ENCODE measurements around the gene B3GNT2.

DNA sequence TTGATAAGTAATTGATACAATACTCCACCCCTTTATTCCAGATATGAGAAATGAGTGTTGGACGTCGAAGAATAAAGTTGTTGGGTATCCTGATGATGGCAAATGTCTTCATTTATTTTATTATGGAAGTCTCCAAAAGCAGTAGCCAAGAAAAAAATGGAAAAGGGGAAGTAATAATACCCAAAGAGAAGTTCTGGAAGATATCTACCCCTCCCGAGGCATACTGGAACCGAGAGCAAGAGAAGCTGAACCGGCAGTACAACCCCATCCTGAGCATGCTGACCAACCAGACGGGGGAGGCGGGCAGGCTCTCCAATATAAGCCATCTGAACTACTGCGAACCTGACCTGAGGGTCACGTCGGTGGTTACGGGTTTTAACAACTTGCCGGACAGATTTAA, 26.3 kb downstream of the B3GNT2 start:
- TF ChIP-seq TAF1 (IDR thresholded peaks at IDR 0.05; ENCODE audit: low read depth), result no peak
- TF ChIP-seq, protein P1, sequence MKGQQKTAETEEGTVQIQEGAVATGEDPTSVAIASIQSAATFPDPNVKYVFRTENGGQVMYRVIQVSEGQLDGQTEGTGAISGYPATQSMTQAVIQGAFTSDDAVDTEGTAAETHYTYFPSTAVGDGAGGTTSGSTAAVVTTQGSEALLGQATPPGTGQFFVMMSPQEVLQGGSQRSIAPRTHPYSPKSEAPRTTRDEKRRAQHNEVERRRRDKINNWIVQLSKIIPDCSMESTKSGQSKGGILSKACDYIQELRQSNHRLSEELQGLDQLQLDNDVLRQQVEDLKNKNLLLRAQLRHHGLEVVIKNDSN (IDR thresholded peaks at IDR 0.05), result no peak

Measured in Ishikawa (cell line).